ENCODE measurements around the gene SLC2A6.
A peak's percentile ranks its signal among the peaks of the same experiment; 100 is the strongest.

SLC2A6 gene

DNA sequence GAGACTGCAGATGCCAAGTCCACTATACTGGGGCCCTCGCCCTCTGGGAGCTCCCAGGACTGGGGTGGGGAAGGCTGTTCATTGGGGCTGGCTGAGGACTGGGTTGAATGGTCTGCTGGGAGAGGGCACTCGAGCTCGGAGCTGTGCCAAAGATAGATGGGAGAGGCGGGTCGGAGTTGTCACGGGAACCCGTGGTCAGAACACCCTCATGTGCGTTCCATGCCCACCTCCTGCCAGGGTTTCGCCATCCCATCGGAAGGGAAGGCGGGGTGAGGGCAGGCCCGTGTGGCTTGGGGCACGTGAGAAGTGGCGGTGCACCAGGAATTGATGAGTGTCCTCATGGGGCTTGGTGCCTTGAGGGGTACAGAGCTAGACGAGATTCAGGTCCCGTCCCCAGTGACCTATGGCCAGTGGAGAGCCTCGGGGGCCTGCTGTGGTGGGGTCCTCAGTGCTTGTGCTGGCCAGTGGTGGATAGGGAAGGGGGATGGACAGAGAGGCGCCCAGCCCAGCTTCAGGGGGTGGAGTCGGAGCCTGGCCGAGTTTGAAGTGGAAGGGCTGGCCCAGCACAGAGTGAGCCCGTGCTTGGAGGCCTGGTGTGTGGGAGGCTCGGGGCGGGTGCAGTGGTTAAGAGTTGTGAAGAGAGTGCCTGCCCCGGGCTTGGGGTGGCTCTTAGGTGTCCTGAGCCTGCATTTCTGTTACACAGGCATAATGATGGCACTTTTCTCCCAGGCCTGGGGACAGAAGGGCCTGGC lies 14.9 kb downstream of the SLC2A6 start:
- TF ChIP-seq, protein P1, sequence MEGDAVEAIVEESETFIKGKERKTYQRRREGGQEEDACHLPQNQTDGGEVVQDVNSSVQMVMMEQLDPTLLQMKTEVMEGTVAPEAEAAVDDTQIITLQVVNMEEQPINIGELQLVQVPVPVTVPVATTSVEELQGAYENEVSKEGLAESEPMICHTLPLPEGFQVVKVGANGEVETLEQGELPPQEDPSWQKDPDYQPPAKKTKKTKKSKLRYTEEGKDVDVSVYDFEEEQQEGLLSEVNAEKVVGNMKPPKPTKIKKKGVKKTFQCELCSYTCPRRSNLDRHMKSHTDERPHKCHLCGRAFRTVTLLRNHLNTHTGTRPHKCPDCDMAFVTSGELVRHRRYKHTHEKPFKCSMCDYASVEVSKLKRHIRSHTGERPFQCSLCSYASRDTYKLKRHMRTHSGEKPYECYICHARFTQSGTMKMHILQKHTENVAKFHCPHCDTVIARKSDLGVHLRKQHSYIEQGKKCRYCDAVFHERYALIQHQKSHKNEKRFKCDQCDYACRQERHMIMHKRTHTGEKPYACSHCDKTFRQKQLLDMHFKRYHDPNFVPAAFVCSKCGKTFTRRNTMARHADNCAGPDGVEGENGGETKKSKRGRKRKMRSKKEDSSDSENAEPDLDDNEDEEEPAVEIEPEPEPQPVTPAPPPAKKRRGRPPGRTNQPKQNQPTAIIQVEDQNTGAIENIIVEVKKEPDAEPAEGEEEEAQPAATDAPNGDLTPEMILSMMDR (IDR thresholded peaks at IDR 0.05; ENCODE audit: insufficient read depth, low read depth, low read length, missing control alignments) = no peak
- DNase-seq (ENCODE audit: low read depth) = no peak
- H3K4me3 ChIP-seq (ENCODE audit: low read length) = no peak overlapping the region

DNA sequence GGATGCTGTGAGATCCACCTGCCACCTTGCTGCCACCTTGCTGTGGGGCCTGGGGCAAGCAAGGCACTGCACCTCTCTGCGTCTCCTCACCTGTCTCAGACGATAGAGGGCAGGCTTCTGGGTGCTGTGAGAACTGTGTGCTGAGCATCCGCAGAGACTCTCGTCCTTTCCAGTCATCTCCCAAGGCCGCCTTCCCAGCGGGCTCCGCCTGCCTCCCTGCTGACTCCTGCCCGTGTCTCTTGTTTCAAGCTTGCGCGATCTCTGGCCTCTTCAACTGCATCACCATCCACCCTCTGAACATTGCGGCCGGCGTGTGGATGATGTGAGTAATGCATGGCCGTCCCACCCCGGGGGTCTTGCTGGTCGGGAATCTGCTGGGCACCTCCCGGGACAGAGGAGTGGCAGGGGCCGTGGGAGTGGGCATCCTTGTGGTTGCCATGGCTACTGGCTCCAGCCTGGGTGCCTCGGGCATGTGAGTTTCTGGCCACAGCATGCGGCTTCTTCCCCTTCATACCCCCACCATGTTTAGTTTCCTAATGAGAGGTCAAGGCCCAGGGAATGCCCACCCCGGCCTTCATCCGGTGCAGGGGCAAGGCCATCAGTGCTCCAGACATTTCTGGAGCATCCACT lies 15.6 kb downstream of the SLC2A6 start:
- TF ChIP-seq, protein P1 (IDR thresholded peaks at IDR 0.05; ENCODE audit: insufficient read depth, low read depth, low read length, missing control alignments) = peak; percentile 60
- DNase-seq (ENCODE audit: low read depth) = peak; percentile 59
- no peak overlapping the region for H3K4me3 ChIP-seq (ENCODE audit: low read length)

DNA sequence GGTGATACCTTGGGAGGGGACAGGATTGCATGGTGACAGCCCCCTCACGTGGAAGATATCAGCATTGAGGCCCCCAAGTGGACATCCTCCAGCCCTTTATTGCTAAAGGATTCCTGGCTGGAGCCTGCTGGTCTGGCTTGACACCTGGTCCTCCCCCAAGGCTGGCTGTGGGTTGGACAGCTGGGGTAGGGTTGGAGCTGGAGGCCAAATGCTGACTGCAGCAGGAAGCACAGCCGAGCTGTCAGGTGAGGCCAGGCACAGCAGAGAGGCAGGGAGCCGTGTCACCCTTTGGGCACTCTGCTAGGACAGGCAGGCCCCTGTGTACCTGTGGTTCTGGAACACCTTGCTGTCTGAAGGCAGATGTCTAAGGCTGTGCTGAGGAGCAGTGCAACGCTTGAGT lies 16.9 kb downstream of the SLC2A6 start:
- no peak for DNase-seq (ENCODE audit: low read depth)
- TF ChIP-seq, protein P1 (IDR thresholded peaks at IDR 0.05; ENCODE audit: insufficient read depth, low read depth, low read length, missing control alignments) = no peak
- H3K4me3 ChIP-seq (ENCODE audit: low read length) = no peak overlapping the region

DNA sequence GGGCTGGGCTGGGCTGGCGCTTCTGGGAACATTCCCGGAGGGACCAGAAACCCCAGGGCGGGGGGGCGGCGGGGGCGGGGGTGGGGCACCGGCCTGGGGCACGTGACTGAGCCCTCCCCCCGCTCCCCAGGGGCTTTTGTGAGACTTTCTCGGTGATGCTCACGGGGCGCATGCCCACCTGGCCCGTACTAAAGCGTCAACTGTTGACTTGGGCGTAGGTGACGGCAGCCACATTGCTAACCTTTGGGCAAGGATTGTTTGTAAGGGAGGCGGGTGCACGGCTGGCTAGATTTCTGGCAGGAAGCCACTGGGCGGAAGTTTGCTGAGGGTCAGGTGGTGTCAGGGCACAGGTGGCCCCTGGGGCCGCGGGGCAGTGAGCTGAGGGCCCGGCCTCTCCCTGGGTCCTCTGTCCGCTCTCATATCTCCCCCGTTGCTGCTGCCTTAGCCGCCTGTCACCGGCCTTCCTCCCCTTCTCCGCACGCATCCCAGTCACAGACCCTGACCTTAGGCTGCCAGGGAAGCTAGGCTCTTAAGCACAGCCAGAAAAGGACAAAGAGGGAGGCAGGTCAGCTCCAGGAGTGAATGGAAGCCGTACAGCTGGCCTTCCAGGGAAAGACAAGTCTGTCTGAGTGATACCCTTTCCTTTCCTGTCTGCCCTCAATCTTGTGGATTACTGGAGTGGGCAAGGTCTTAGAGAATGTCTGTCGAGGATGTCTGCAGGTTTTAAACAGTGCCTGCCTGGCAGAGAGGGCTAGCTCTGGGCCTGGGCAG lies 18.3 kb downstream of the SLC2A6 start:
- H3K4me3 ChIP-seq (ENCODE audit: low read length) = peak overlapping the region; percentile 66
- peak; percentile 32 for DNase-seq (ENCODE audit: low read depth)
- TF ChIP-seq, protein P1 (IDR thresholded peaks at IDR 0.05; ENCODE audit: insufficient read depth, low read depth, low read length, missing control alignments) = no peak

DNA sequence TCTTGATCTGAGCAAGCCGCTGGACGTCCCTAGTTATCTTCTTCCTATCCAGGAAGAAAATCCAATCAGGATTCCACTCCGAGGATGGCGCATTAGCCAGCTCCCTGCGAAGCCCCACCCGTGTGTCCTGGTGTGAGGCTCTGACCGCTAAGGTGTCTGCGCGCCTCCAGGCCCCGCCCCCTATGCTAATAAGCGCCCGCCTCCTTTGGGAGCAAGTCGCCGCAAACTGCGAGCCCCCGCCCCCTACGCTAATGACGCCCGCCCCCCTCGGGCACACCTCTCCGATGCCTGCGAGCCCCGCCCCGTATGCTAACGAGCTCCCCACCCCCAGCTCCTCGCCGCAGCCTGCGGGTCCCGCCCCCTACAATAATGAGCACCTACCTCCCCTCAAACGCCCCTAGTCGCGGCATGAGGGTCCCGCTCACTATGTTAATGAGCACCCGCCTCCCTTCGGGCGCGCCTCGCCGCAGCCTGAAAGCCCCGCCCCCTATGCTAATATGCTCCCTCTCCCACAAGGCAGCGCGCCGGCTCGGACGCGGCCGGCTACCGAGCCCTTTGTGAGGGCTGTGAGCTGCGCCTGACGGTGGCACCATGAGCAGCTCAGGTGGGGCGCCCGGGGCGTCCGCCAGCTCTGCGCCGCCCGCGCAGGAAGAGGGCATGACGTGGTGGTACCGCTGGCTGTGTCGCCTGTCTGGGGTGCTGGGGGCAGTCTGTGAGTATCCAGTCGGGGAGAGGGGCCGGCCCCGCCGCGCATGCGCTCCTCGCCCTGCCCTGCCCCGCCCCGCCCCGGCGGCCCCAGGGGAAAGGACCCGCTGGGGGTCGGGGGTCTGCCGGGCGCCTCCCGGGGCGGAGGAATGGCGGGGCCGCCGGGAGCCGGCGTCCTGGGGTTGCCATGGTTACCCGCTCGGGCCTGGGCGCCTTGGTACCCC lies 19.2 kb downstream of the SLC2A6 start, which contains the start of gene CACFD1:
Gene CACFD1 (plus strand): TSS at position 503 of the 929 bp plus-strand sequence. CDS start 89 bp downstream, at position 592.
- DNase-seq (ENCODE audit: low read depth) = peak; percentile 97
- peak within 1 kb of the TSS; percentile 66 for H3K4me3 ChIP-seq (ENCODE audit: low read length)
- TF ChIP-seq, protein P1 (IDR thresholded peaks at IDR 0.05; ENCODE audit: insufficient read depth, low read depth, low read length, missing control alignments) = no peak

DNA sequence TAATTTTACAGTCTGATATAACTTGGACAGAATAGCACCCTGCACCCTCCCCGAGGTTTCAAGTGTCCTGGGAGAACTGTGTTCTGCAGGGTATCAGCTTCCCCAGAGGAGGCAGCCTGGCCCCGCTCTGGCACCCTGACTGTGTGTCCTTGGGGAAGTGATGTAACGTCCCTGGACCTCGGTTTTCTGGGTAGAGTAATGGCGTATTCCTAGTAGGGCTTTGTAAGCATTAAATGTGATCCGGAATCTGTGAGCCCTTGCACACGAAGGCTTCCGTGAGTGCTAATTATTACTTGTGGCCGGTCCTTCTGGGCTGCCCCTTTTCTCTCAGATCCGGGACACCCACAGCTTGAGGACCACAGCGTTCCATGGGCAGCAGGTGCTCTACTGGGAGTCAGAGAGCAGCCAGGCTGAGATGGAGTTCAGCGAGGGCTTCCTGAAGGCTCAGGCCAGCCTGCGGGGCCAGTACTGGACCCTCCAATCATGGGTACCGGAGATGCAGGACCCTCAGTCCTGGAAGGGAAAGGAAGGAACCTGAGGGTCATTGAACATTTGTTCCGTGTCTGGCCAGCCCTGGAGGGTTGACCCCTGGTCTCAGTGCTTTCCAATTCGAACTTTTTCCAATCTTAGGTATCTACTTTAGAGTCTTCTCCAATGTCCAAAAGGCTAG lies 20.1 kb downstream of the SLC2A6 start:
- H3K4me3 ChIP-seq (ENCODE audit: low read length) = no peak overlapping the region
- TF ChIP-seq, protein P1 (IDR thresholded peaks at IDR 0.05; ENCODE audit: insufficient read depth, low read depth, low read length, missing control alignments) = no peak
- no peak for DNase-seq (ENCODE audit: low read depth)

Measured in epithelial cell of esophagus (primary cell).